Suprapubic skin (tissue), 4 donors: ENCODE results near the gene SEC22A. TPM values are rescaled to one million over a fixed set of nuclear protein-coding genes. Genes with fewer than 3 reads are reported as not detected.

Experiments
- DNase-seq, 2 donors: peaks; one replicate each; pipeline ENCODE4 v3.0.0-alpha.2; 2019; ENCODE audit warnings: low spot score in 2 of 2
- H3K27ac ChIP-seq: fragments of 200-600 bp; sonication (generic); one replicate; pipeline ENCODE4 v1.5.1; 2019
- H3K27me3 ChIP-seq: fragments of 200-600 bp; sonication (generic); one replicate; pipeline ENCODE4 v1.5.1; 2019
- H3K36me3 ChIP-seq: fragments of 200-600 bp; sonication (generic); one replicate; pipeline ENCODE4 v1.5.1; 2019
- H3K4me1 ChIP-seq: fragments of 200-600 bp; sonication (generic); one replicate; pipeline ENCODE4 v1.5.1; 2019
- H3K4me3 ChIP-seq: fragments of 200-600 bp; sonication (generic); one replicate; pipeline ENCODE4 v1.5.1; 2019; ENCODE audit warnings: mild to moderate bottlenecking
- H3K9me3 ChIP-seq: fragments of 200-600 bp; sonication (generic); one replicate; pipeline ENCODE4 v1.5.1; 2019
- CTCF ChIP-seq, 2 donors: fragments of 200-600 bp in 1 of 2; fragments of 450-650 bp in 1 of 2; sonication (generic) in 1 of 2; IDR thresholded peaks; one replicate each; pipeline ENCODE4 v1.5.1; 2016 to 2019; ENCODE audit warnings: antibody characterized with exemption in 2 of 2, mild to moderate bottlenecking in 1 of 2, moderate library complexity in 1 of 2
- EP300 ChIP-seq: sonication (generic); formaldehyde crosslinking; IDR thresholded peaks from one replicate; pipeline ENCODE4 v1.6.1; 2017; ENCODE audit warnings: antibody characterized with exemption
- POLR2A ChIP-seq, 2 donors: fragments of 450-650 bp; IDR thresholded peaks; one replicate each; pipeline ENCODE4 v1.6.1; 2017; ENCODE audit warnings: antibody characterized with exemption in 2 of 2, mild to moderate bottlenecking in 2 of 2, moderate library complexity in 2 of 2
- POLR2AphosphoS5 ChIP-seq, 3 donors: sonication (generic); formaldehyde crosslinking; IDR thresholded peaks; one replicate each; pipeline ENCODE4 v1.6.1; 2017; ENCODE audit warnings: antibody characterized with exemption in 3 of 3
- WGBS: methylation state at CpG from one replicate; pipeline ENCODE4 v1.1.5; 2018; 5-methylcytosine and 5-hydroxymethylcytosine counted together
- total RNA-seq, 4 donors: library from RNA; depleted of rRNA; stranded (reverse); fragments of >200 nt; gene quantifications; one replicate each; pipeline ENCODE4 v1.1.0, GENCODE V29; 2016

The SEC22A gene
- total RNA-seq, 4 donors from 2014 or later = 20.1 to 43.1 (median 28.7) TPM

- Histone ChIP-seq H3K9me3 (no peaks in the 10 kb centered on the region), H3K4me1 (no peaks in the 10 kb centered on the region), H3K36me3 (no peaks in the 10 kb centered on the region), H3K27me3 (no peaks in the 10 kb centered on the region), H3K27ac (no peak overlapping the region), H3K4me3 (no peak overlapping the region)
- no peak for DNase-seq
- 90% methylated on average over 5 of the region's 5 CpGs for WGBS
- no peak for TF ChIP-seq POLR2A (IDR thresholded peaks at IDR 0.05)
- TF ChIP-seq EP300 = no peak
- no peak for TF ChIP-seq POLR2AphosphoS5 (IDR thresholded peaks at IDR 0.05)
- no peak for TF ChIP-seq CTCF (IDR thresholded peaks at IDR 0.05)
These were observed 21.0 kb upstream of the SEC22A start for GRCh38 chr3:123180791-123181190.

GRCh38 chr3:123186695-123187094 is 15.0 kb upstream of the SEC22A start:
- no peaks in the 10 kb centered on the region for H3K4me1 ChIP-seq
- H3K27me3 ChIP-seq = no peaks in the 10 kb centered on the region
- no peaks in the 10 kb centered on the region for H3K36me3 ChIP-seq
- WGBS = 49% methylated on average over 2 of the region's 2 CpGs
- no peak overlapping the region for H3K27ac ChIP-seq
- DNase-seq = no peak
- H3K9me3 ChIP-seq = no peaks in the 10 kb centered on the region
- TF ChIP-seq EP300 = no peak
- TF ChIP-seq POLR2AphosphoS5 (IDR thresholded peaks at IDR 0.05) = no peak
- no peak for TF ChIP-seq CTCF (IDR thresholded peaks at IDR 0.05)
- TF ChIP-seq POLR2A (IDR thresholded peaks at IDR 0.05) = no peak
- H3K4me3 ChIP-seq = no peak overlapping the region

- no peaks in the 10 kb centered on the region for H3K4me1 ChIP-seq
- WGBS = 77% methylated on average over 6 of the region's 6 CpGs
- no peaks in the 10 kb centered on the region for H3K9me3 ChIP-seq
- no peak for TF ChIP-seq CTCF (IDR thresholded peaks at IDR 0.05)
- no peak for TF ChIP-seq EP300
- TF ChIP-seq POLR2A (IDR thresholded peaks at IDR 0.05) = no peak
- no peak for TF ChIP-seq POLR2AphosphoS5 (IDR thresholded peaks at IDR 0.05)
- no peaks in the 10 kb centered on the region for H3K27me3 ChIP-seq
- no peak overlapping the region for H3K4me3 ChIP-seq
- H3K36me3 ChIP-seq = no peaks in the 10 kb centered on the region
- DNase-seq = no peak
- H3K27ac ChIP-seq = no peak overlapping the region
These were observed 13.7 kb upstream of the SEC22A start for GRCh38 chr3:123188058-123188457.

- Histone ChIP-seq H3K4me3 (no peak overlapping the region), H3K27me3 (no peaks in the 10 kb centered on the region), H3K27ac (no peak overlapping the region), H3K36me3 (no peaks in the 10 kb centered on the region), H3K4me1 (no peaks in the 10 kb centered on the region), H3K9me3 (no peaks in the 10 kb centered on the region)
- TF ChIP-seq CTCF (IDR thresholded peaks at IDR 0.05) (no peak), POLR2AphosphoS5 (IDR thresholded peaks at IDR 0.05) (no peak), EP300 (no peak), POLR2A (IDR thresholded peaks at IDR 0.05) (no peak)
- no peak for DNase-seq
- WGBS = 86% methylated on average over 5 of the region's 5 CpGs
These were observed 8.2 kb upstream of the SEC22A start for GRCh38 chr3:123193448-123194101.

- Histone ChIP-seq H3K9me3 (no peaks in the 10 kb centered on the region), H3K36me3 (no peaks in the 10 kb centered on the region), H3K27me3 (no peaks in the 10 kb centered on the region), H3K4me3 (no peak overlapping the region), H3K4me1 (no peaks in the 10 kb centered on the region), H3K27ac (no peak overlapping the region)
- TF ChIP-seq CTCF (IDR thresholded peaks at IDR 0.05) = peak in 1 of 2 donors; percentile 11
- TF ChIP-seq EP300 = no peak
- DNase-seq = no peak
- 31% methylated on average over 10 of the region's 10 CpGs for WGBS
These were observed 7.2 kb upstream of the SEC22A start for GRCh38 chr3:123194552-123194951.
